Retinal pigment epithelial cell (primary cell): ENCODE measurements around the gene PLEK2.

Source experiments
- DNase-seq: peaks from one replicate; pipeline ENCODE4 v3.0.0-alpha.2; 2010; ENCODE audit warnings: low read depth
- H3K4me3 ChIP-seq: 2 replicates; pipeline ENCODE4 v1.5.1; 2011; ENCODE audit warnings: mild to moderate bottlenecking, low read length, control low read depth, moderate library complexity
- TF ChIP-seq, protein P1 (sequence below): conservative IDR thresholded peaks from 2 replicates; pipeline ENCODE4 v1.5.1; 2011; ENCODE audit warnings: low read depth, low read length, control low read depth, inconsistent platforms

Gene PLEK2

DNA sequence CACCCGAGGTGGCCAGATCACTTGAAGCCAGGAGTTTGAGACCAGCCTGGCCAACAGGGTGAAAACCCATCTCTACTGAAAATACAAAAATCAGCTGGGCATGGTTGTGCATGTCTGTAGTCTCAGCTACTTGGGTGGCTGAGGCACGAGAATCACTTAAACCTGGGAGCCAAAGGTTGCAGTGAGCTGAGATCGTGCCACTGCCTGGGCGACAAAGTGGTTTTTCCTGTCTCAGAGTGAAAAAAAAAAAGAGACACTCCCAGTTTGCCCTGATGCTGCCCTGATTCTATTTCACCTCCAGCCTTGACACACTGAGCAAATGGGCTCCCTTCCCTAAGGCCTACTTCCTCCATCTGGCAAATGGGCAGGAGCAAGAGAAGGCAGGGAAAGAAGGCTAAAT is 28.5 kb upstream of the PLEK2 start:
- DNase-seq = no peak
- no peak overlapping the region for H3K4me3 ChIP-seq
- TF ChIP-seq, protein P1, sequence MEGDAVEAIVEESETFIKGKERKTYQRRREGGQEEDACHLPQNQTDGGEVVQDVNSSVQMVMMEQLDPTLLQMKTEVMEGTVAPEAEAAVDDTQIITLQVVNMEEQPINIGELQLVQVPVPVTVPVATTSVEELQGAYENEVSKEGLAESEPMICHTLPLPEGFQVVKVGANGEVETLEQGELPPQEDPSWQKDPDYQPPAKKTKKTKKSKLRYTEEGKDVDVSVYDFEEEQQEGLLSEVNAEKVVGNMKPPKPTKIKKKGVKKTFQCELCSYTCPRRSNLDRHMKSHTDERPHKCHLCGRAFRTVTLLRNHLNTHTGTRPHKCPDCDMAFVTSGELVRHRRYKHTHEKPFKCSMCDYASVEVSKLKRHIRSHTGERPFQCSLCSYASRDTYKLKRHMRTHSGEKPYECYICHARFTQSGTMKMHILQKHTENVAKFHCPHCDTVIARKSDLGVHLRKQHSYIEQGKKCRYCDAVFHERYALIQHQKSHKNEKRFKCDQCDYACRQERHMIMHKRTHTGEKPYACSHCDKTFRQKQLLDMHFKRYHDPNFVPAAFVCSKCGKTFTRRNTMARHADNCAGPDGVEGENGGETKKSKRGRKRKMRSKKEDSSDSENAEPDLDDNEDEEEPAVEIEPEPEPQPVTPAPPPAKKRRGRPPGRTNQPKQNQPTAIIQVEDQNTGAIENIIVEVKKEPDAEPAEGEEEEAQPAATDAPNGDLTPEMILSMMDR = no peak

DNA sequence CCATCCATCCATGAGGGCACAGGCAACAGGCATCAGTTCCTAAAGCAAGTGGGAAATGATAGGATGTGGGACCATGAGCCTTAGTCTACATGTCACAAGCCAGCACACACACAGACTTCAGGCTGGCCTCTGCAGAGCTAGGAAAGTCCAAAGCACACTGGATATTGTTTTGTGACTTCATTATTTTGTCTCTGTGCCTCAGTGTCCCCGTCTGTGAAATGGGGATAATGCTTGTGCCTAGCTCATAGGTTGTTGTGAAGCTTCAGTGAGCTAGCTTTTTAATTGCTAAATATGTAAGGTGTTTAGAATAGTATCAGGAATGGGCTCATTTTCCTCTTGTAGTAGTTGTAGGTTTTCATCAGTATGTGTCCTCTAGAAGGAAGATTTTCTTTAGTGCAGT is 27.0 kb upstream of the PLEK2 start:
- DNase-seq = no peak
- TF ChIP-seq, protein P1 = no peak

DNA sequence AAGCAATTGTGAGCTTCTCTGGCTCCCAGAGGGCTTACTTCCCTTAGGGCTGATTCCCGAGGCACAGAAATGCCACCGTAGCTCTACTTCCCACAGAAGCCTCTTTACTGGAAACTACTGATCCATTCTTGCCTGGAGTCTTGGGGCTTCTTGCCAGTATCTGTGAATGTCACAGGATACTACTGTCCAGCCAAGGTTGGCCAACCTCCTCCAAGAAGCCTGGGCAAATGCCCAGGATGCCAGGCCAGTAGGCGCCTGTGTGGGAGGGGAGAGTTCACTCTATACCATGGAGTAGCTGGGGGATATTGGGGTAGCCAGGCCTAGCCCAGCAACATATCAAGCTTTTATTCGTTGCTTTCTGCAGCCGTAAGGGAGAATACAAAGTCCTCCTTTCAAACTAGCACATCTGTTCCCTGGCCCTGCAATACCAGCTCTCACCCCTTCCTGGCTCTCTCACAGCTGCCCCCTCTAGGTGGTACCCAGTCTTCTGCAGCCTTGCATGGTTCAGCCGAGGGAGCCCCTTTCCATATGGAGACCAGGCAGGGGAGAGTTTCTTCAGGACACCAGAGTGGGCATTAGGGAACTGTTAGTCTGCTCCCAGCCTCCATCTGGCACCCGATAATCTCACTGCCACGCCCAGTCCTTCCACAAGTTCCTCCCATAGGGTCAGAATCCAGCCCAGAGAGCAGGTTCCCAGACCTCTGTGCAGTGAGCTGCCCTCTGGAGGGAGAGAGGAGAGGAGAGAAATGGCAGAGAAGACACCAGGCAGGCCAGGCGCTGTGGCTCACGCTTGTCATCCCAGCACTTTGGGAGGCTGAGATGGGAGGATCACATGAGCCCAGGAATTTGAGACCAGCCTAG is 24.3 kb upstream of the PLEK2 start:
- TF ChIP-seq, protein P1 = no peak
- no peak overlapping the region for H3K4me3 ChIP-seq
- no peak for DNase-seq

More for the DNA sequence above, 27.0 kb upstream of the PLEK2 start:
- H3K4me3 ChIP-seq = no peak overlapping the region

DNA sequence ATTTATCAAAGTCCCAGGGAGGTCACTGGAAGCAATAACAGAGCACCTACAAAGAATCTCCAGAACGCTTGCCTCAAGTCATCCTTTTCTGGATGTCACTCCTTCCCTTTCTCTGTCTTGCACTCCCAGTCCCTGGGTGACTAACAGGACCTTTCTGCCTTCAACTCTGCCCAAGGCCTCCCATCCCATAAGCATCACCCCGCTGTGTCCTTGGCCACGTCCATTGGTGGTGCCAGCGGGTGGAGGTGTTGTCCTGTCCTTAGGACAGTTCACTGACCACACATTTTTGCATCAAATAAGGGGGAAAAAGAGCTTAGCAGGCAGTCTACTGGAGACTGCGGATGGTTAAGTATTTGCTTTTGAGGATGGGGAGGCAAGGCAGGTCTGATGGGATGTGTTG is 23.6 kb upstream of the PLEK2 start:
- TF ChIP-seq, protein P1 = no peak
- DNase-seq = no peak
- no peak overlapping the region for H3K4me3 ChIP-seq

DNA sequence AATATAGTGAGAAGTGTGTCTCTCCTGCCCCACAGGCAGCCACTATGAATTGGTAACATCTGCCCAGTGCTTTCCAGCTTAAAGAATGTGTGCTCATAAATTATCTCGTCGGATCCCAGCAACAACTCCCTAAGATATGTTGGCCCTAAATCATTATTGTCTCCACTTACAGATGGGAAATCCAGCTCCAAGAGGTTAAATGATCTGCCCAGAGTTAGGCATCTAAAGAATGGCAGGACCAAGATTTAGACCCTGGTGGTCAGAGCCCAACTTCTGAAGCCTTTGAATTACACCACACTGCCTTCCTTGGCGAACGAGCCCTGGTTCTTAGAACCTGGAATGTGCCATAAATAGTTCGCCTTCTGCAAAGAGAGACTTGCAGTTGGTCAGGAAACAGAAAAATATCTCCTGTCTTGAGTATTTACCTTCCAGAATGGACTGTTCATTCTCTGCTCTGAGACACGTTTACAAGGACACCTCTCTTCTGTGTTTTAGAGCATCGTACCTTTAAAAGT is 20.1 kb upstream of the PLEK2 start:
- no peak overlapping the region for H3K4me3 ChIP-seq
- no peak for DNase-seq
- TF ChIP-seq, protein P1 = no peak

DNA sequence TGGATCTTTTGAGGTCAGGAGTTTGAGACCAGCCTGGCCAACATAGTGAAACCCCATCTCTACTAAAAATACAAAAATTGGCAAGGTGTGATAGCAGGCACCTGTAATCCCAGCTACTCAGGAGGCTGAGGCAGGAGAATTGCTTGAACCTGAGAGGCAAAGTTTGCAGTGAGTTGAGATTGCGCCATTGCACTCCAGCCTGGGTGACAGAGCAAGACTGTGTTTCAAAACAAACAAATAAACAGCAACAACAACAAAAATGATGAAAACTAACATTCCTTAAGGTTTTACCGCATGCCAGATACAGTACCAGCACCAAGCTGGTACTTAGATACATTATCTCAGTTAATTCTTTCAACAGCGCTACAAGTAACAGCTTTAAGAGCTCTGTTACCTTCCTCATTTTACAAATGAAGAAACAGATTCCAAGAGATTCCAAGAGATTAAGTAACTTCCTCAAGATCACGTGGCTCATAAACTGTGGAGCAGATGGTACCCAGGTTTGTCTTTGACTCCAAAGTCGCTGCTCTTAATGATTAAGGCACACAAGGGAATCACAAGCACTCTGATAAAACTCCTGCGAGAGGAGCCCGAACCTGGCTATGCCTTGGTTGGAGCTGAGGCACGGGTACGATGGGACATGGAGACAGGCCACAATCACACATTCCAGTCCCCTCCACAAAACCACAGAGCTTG is 17.7 kb upstream of the PLEK2 start:
- no peak for DNase-seq
- TF ChIP-seq, protein P1 = no peak

More for the DNA sequence above, 17.7 kb upstream of the PLEK2 start:
- H3K4me3 ChIP-seq = no peak overlapping the region
